HG03064 (cell line): ENCODE measurements around the gene PSMB11.
A peak's percentile ranks its signal among the peaks of the same experiment; 100 is the strongest.

Experiments used
- ATAC-seq: cut with Tn5 transposase; IDR thresholded peaks from one replicate; pipeline ENCODE4 v1.9.1; 2021; ENCODE audit warnings: low read depth; ENCODE audit not compliant: unreplicated experiment

The PSMB11 gene

DNA sequence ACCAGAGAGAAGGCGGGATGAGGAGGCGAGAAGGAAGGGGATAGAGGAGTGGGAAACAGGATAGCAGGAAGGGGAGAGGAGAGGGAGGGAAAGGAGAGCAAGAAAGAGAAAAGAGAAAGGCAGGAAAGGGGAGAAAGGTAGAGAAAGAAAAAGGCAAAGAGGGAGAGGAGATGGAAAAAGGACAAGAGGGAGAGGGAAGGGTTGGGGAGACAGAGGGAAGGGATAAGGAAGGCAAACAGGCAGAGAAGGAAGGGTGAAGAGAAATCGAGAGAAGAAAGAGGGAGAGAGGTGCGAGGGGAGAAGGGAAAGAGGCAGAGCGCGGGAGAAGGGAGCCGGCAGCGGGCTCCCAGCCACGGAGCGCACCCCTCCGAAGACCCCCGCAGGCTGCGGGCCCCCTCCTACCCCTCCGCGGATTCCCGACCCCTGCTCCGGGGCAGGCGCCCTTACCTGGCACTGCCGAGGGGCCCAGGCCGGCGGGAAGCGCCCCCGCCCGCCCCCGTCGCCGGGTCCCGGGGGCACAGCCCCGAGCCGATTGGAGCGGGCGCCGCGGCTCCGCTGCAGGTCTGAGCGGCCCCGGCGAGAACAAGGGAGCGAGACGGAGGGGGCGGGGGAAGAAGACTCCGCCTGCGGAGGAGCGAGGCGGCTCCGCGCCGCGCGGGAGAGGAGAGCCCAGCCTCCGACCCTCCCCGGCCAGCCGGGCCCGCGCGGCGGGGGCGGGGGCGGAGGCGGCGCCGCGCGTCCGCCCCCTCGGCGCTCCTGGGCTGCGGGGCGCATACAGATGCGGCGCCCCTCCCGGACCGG, 15.1 kb downstream of the PSMB11 start, which contains the start of gene CDH24:
Gene CDH24, minus strand, starts transcription at position 565 of the 801 bp plus-strand sequence. CDS start 1,787 bp downstream, outside the sequence.
- no peak for ATAC-seq

DNA sequence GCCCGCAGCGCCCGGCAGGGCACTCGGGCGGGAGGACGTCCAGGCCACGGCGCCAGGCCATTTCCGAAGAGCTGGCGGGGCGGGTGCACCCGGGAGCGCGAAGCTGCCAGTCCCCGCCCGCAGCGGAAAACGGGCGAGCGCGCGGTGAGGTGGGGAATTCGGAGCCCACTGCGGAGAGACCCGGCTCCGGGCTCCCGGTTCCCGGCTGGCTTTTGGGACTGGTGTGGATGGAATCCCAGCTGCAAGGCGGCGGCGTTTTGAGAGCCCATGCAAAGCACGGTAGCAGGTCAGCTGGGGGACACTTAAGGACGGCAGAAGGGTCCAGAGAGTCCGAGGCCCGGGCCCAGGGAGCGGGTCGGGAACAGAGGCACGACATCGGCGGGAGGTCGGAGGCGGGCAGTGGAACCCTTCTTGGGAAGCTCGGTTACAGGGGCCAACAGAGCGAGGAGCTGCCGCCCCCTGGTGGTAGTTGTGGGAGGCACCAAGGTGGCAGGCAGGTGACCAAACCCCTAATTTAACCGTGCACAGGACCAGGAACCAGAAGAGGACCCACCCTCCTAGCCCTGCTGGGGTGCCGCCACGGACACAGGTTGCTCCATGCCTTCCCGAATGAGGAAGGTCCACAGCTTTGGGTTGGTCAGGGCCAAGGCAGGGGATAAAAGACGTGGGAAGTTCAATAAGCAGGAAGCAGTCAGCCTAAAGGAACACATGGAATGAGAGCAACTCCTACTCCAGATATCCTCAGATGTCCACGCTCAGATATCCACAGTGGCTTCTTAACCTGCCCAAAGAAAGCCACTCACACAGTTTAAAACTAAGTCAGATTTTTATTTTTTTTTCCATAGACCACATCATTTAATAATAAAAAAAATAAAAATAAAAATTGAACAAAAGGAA, 16.0 kb downstream of the PSMB11 start:
- peak; percentile 43 for ATAC-seq

DNA sequence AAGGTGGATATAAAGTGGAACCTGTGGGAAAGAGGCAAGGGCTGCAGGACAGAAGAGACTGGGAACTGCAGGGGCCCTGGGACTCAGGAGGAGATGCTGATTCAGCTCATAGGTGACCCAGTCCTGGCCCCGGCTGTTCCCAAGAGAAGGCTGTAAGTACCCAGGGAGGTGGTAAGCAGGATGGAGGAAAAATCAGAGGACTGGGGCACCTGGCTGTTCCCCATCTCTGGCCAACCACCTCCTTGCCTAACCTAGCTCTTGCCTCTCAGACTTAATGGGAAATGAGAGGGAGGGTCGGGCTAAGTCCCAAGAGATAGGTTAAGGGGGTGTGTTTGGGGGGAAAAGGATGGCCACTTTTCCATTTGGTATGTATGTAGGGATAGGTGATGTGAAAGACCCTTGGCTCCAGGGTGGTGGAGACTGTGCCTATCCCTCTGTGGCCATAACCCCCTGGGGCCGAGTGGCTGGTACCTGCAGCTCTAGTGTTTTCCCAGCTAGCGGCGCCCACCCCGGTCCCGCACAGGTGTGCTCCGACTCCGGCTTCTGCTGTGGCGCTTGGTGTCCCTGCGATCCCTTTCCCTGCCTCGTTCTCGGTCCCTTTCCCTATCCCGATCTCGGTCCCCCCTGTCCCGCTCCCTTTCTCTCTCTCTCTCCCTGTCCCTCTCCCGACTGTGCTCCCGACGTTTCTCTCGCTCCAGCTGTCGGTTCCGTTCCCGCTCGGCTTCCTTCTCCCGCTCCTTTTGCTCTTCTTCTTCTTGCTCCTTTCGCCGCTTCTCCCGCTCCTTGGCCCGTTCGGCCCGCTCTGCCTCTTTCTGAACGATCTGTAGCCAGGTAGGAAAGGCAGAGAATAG, 16.9 kb downstream of the PSMB11 start:
- ATAC-seq, result no peak

DNA sequence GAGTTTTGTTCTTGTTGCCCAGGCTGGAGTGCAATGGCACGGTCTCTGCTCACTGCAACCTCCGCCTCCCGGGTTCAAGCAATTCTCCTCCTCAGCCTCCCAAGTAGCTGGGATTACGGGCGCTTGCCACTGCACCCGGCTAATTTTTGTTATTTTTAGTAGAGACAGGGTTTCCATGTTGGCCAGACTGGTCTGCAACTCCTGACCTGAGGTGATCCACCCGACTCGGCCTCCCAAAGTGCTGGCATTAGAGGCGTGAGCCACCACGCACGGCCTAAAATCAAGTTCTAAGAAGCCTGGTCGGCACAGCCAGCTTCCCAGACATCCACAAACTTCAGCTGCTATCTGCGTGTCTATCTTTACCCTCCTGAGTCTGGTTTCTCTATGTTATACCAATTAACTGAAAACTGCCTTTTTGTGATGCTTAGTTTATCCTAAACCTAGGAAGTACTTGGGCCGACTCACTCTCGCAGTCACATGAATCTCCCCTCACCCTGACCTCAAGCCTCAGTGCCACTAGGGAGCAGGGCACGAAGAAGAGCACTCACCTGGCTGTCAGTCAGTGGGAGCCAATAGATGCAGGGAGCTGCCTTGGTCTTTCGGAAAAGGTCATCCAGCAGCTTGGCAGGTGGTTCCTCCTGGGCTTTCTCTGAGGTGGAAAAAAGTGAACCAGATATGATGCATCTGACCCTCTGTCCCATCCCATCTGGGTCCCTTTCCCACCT, 18.7 kb downstream of the PSMB11 start:
- no peak for ATAC-seq

DNA sequence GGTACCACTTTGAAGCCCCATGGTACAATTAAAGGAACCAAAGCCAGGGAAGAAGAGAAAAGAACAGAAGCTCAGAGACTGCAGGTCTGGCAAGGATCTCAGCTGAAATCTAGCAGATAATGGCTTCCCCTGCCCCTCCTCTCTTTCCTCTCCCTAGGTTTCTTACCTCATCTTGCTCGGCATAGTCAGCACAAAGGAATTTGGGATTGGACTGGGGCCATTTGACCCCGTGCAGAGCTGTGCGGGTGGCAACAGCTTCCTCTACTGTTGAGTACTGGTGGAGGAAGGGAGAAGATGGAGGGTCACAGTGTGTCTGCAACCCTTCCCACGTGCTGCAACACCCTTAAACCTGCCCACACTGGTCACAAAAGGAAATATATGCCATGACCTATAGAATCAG, 20.0 kb downstream of the PSMB11 start:
- ATAC-seq, result no peak

DNA sequence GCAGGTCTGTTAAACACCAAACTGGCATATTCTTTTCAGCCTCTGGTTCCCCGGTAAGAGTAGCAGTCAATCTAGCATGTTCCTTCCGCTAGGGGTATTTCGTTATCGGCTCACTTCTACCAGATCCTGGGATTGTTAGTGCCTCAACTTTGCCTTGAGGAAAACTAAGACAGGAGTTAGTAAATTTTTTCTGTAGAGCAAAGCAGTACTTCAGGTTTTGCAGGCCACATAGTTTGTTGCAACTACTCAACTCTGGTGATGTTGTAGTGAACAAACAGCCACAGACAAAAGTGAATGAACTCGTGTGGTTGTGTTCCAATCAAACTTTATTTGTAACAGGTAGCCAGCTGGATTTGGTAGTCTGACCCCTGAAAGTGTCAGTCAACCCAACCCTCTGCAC, 21.6 kb downstream of the PSMB11 start:
- ATAC-seq, result no peak

DNA sequence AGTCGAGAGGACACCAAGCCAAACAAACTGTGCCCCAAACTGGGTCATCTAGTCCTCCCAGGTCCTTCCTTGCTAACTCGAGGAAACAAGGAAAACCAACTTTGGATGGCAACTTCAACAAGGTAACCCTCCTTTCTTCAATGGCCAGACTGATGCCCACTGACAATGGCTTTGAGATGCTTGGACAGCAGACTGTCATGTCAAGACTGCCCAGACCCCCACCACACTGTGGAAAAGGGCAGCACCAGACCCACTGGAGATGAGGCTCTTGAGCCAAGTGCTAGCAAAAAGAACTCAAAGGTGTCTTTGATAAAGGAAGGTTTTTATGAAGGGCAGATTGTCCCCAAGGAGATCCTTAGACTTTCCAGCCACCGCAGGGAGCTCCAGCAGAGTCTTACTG, 24.4 kb downstream of the PSMB11 start:
- no peak for ATAC-seq

DNA sequence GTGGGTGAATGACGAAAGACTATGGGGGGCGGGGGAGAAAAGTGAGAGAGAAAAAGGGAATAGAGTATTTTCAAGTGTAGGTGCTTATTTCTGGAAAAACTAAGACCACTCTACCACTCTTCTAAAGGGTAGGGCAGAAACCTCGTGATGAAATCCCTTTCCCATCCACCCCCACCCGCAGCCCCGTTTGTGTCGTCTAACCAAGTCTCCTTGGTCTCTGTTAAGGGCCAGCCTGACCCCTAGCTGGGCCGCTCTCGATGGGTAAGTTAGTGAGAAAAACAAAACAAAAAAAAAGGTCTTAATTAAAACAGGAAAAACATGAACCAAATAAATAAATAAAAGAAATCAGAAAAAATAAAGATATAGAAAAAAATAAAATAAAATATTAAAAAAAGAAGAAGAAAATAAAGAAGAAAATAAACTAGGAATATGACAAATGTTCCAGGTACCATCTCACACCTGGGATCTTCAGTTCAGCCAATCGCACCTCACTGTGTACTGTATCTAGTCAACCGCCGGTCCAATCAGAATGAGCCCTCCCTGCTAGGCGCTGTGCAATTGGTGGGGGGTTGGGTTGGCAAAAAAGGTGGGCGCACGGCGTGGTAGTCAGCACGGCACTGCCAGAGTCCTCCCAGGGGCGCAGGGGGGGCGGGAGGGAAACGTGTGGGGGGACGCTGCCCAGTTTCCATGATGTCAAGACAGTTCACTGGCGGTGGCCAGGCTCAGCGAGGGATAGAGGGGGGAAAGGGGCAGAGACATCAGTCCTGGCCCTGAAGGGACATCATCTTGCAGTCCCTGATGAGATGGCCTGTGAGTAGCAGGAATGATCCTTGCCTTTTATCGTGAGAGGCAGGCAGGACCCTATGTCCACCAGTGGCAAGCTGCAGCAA, 25.1 kb downstream of the PSMB11 start:
- ATAC-seq, result no peak

DNA sequence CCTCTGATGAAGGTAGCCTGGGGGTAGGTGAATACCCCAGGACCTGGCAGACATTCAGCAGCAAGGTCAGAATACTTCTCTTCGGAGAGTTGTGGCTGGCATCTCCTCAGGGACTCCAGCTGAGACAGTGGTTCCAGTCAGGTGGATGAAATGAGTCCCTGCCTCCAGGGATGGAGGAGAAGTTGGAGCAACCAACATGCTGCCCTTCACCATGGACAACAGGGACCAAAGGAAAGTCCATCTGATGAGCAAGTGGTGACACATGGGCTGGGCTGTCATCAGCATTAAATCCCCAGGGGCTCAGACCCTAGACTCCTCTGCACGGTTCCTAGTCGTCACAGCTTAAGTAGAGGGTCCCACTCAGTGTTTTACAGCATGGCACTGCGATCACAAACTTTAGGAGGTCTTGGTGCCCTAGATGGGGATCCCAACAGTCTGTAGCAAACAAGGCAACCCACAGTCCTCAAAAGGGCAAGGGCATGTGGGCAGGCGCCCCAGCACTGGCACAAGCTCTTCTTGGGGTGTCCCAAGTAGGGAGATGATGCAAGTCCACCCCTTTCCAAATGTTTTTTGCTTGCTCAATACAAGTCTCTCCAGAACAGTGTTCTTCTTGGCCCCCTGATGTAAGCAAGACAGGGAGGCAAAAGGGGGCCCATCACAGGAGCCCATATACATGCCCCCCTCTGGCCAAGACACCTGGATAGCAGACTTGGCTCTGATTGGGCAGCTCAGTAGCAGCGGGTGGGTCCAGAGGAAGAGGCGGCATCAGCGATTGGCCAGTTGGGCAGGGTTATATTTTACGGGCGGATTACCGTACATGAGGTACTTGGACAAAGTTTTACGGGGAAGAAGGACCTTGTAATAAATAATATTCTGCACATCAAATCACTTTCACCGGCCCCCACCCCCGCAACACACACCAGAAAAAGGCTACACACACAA, 26.1 kb downstream of the PSMB11 start:
- ATAC-seq, result no peak

DNA sequence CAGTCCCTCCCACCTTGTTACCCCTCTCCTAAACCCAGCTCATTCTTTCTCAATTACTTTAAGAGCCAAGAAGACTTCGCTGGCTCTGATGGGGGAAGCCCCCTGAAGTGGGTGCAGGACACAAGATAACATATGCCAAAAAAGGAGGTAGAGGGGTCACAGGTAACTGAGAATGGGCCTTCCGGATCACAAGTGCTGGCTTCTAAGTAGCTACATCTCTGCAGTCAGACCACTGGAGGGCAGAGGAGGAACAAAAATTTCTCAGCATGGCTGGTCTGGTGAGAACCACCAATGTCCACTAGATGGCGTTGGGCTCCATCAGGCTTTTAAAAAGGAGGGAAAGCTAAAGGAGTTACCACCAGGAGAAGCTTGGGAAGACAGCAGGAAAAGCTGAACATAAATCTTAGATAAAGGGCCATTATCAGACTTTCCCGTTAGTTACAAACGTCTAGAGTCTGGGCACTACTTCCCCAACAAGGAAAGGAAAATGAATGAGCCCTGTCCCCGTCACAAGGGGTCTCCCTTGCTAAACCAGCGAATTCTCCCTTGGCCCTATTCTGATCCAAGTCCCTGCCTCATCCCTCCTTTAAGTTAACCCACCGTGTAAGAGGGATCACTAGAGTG, 26.9 kb downstream of the PSMB11 start:
- no peak for ATAC-seq

DNA sequence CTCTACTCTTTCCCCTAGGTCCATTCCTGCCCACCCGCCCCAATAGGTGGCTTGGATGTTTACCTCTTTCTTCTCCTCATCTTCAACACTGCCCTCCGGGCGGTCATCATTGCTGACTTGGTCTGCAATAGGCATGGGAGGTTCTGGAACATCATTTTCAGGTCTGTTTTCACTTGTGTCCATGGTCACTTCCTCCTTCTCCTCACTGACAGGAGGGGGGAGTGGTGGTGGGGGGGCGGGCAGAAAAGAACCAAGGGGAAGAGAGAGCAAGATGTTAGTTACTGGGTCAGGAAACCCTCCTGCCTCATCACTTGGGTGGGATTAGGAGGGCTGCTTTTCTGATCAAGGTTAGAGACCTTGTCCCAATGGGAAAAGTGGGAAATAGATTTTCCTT, 27.4 kb downstream of the PSMB11 start:
- no peak for ATAC-seq

DNA sequence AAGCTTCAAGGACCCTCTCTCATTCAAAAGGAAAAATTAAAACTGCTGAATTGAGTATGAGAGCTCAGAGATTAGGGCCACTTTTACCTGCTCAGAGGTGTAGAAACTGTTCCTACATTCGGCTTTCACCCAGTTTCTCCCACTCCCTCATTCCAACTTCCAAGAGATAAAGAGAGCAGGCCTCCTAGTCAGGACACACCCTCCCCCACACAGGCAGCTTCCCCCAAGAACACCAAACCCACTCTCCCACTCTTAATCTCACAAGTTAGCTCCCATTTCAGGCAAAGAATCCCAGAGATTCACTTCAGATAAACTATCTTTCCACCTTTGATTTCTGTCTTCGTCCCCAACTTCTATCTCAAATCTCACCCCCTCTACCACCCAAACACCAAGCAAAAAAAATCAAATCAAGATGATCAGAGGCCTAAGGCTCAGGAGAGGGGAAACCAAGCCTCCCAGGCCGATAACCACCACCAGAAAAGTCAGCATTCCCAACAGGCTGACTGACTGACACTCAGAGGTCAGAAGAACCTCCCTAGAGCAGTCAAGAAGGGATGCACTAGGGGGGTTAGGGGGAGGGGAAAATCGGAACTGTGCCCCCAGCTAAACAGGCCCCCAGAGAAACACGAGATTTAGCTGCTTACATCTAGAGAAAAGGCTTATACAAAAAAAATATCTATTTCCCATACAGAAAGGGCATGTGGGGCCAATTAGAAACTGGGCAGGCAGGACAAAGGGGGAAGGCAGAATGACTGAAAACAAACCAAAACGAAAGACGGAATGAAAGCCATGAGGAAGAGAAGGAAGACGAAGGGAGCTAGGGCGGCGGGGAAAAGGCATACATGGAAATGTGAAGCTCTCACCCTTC, 28.5 kb downstream of the PSMB11 start:
- no peak for ATAC-seq

DNA sequence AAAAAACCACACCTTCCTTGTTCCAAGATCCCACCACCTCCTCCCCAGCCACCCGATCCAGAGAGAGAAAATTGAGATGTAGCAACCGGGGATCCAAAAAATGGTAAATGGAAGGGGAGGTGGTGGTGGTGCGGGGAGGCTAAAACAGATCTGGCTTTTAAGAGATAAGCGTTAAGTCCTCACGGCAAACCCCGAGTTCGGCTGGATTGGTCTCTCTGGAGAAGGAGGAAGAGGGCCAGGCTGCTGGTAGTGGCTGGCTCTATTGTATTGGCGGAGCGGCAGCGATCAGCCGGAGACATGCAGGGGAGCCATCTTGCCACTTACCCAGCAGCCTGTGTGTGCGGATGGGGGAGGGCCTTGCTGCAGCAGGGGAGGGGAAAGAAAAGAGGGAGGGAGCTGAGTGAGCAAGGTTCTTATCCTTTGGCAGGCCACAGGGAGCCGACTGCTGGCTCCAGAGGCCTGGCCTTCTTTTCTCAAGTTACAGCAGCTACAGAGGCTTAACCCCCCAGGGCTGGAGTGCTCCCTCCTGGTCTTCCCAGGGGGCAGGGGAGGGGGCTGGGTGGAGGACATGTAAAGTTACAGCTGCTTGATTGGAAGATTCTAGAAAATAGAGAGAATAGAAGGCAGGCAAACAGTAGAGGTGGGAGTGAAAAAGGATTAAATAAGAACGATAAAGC, 29.4 kb downstream of the PSMB11 start:
- ATAC-seq, result no peak

DNA sequence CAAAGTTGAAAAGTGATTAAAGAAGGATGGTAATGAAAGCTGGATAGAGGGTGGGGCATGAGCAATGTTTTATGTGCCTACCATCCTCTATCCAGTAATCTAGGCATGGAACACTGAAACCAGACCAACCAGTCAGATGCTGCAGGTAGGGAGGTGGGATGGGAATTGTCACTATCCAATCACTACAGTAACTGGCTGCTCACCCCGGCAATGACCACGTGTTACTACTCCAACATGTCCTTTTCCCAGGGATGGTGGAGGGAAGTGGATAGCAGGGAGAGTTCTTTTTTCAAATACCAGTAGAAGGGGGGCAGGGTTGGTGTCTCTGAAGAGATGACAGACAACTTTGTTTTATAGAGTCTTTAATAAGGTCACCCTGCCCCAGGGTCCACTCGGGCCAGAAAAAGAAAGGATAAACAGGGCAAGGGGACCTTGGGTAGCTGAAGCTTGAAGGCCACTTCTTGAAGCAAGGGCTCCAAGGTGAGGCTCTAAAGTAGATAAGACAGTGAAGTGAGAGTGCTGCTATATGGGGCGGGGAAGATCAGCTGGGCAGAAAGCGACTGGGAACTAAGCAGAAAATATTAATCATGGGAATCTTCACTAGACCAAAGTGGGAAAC, 30.0 kb downstream of the PSMB11 start:
- no peak for ATAC-seq

DNA sequence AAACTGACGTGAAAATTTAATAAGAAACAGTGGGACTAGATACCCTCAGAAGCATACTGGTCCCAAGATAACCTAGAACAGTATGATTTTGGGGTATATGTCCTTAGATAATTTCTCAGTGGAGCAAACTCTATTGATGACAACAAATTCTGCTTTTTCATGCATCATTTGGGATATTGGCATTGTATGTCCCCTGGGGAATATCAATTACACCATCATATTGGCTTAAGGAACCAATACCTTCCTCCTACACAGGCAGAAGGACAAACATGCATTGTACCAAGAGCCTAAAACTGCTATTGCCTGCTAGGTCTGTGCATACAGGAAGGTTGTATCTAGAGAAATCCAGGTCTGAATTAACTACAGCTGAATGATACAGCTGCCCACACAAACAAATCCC, 32.9 kb downstream of the PSMB11 start:
- no peak for ATAC-seq
